H9 (cell line): ENCODE data around the gene MAP1LC3B. TPM values are rescaled to one million over a fixed set of nuclear protein-coding genes. Genes with fewer than 3 reads are reported as not detected.

ENCODE experiments used
- DNase-seq: peaks from one replicate; pipeline ENCODE4 v3.0.0-alpha.2; 2017
- H2AFZ ChIP-seq: one replicate; pipeline ENCODE4 v1.6.1; 2013; ENCODE audit warnings: mild to moderate bottlenecking, low read length, control low read depth, moderate library complexity
- H2AK5ac ChIP-seq: 2 replicates; pipeline ENCODE4 v1.6.1; 2013; ENCODE audit warnings: low read length, control low read depth, mixed read lengths; ENCODE audit not compliant: insufficient read length
- H2BK120ac ChIP-seq: one replicate; pipeline ENCODE4 v1.6.1; 2013; ENCODE audit warnings: low read depth, mild to moderate bottlenecking, low read length, control low read depth, inconsistent platforms; ENCODE audit not compliant: poor library complexity, severe bottlenecking
- H2BK12ac ChIP-seq: 2 replicates; pipeline ENCODE4 v1.6.1; 2013; ENCODE audit warnings: low read length, control low read depth, mixed read lengths, low read depth; ENCODE audit not compliant: insufficient read length
- H2BK15ac ChIP-seq: 2 replicates; pipeline ENCODE4 v1.6.1; 2013; ENCODE audit warnings: low read depth, low read length, control low read depth
- H2BK20ac ChIP-seq: one replicate; pipeline ENCODE4 v1.6.1; 2013; ENCODE audit warnings: low read depth, mild to moderate bottlenecking, low read length, control low read depth, inconsistent platforms; ENCODE audit not compliant: poor library complexity, severe bottlenecking
- H2BK5ac ChIP-seq: 2 replicates; pipeline ENCODE4 v1.6.1; 2013; ENCODE audit warnings: low read length, control low read depth, mixed read lengths; ENCODE audit not compliant: insufficient read length
- H3K14ac ChIP-seq: 2 replicates; pipeline ENCODE4 v1.6.1; 2013; ENCODE audit warnings: low read length, control low read depth; ENCODE audit not compliant: insufficient read depth
- H3K18ac ChIP-seq: 2 replicates; pipeline ENCODE4 v1.6.1; 2013; ENCODE audit warnings: low read depth, mild to moderate bottlenecking, mixed read lengths, low read length, control low read depth; ENCODE audit not compliant: insufficient read length
- H3K23ac ChIP-seq: 2 replicates; pipeline ENCODE4 v1.6.1; 2013; ENCODE audit warnings: low read length, control low read depth, mixed read lengths, low read depth; ENCODE audit not compliant: insufficient read length
- H3K23me2 ChIP-seq: 2 replicates; pipeline ENCODE4 v1.6.1; 2013; ENCODE audit warnings: low read depth, mild to moderate bottlenecking, mixed read lengths, low read length, control low read depth; ENCODE audit not compliant: insufficient read length, poor library complexity, severe bottlenecking
- H3K27ac ChIP-seq: 2 replicates; pipeline ENCODE4 v1.5.1; 2013; ENCODE audit warnings: low read length, control low read depth, mixed read lengths, low read depth; ENCODE audit not compliant: insufficient read length
- H3K27me3 ChIP-seq: 2 replicates; pipeline ENCODE4 v1.6.1; 2013; ENCODE audit warnings: low read length, control low read depth, inconsistent platforms; ENCODE audit not compliant: insufficient read depth
- H3K4ac ChIP-seq: 2 replicates; pipeline ENCODE4 v1.6.1; 2013; ENCODE audit warnings: low read depth, mild to moderate bottlenecking, control low read depth, inconsistent platforms, low read length, moderate library complexity
- H3K4me1 ChIP-seq: 2 replicates; pipeline ENCODE4 v1.6.1; 2013; ENCODE audit warnings: low read length, control low read depth, inconsistent platforms; ENCODE audit not compliant: insufficient read depth
- H3K4me2 ChIP-seq: 2 replicates; pipeline ENCODE4 v1.6.1; 2013; ENCODE audit warnings: low read length, control low read depth, mixed read lengths; ENCODE audit not compliant: insufficient read length, insufficient read depth
- H3K56ac ChIP-seq: 2 replicates; pipeline ENCODE4 v1.6.1; 2013; ENCODE audit warnings: low read depth, mild to moderate bottlenecking, mixed read lengths, low read length, control low read depth; ENCODE audit not compliant: insufficient read length
- H3K79me1 ChIP-seq: 2 replicates; pipeline ENCODE4 v1.6.1; 2013; ENCODE audit warnings: low read depth, mild to moderate bottlenecking, moderate library complexity, low read length, control low read depth, inconsistent platforms; ENCODE audit not compliant: insufficient read depth, poor library complexity, severe bottlenecking
- H3K79me2 ChIP-seq: 2 replicates; pipeline ENCODE4 v1.6.1; 2013; ENCODE audit warnings: low read length, control low read depth, inconsistent platforms; ENCODE audit not compliant: insufficient read depth
- H3K9ac ChIP-seq: 2 replicates; pipeline ENCODE4 v1.6.1; 2013; ENCODE audit warnings: low read length, control low read depth, mixed read lengths; ENCODE audit not compliant: insufficient read length; ENCODE audit errors: extremely low read depth
- H3K9me3 ChIP-seq: one replicate; pipeline ENCODE4 v1.6.1; 2013; ENCODE audit warnings: low read depth, low read length, inconsistent platforms; ENCODE audit not compliant: control insufficient read depth
- H3T11ph ChIP-seq: one replicate; pipeline ENCODE4 v1.6.1; 2013; ENCODE audit warnings: mild to moderate bottlenecking, low read length, control low read depth, inconsistent platforms
- H4K20me1 ChIP-seq: one replicate; pipeline ENCODE4 v1.6.1; 2013; ENCODE audit not compliant: control insufficient read depth, insufficient read length, insufficient read depth
- H4K5ac ChIP-seq: 2 replicates; pipeline ENCODE4 v1.6.1; 2013; ENCODE audit warnings: low read depth, mild to moderate bottlenecking, mixed read lengths, low read length, control low read depth; ENCODE audit not compliant: insufficient read length
- H4K8ac ChIP-seq: replicated peaks from 2 replicates; pipeline ENCODE4 v1.6.1; 2013; ENCODE audit warnings: low read length, control low read depth, mixed read lengths, low read depth; ENCODE audit not compliant: insufficient read length
- H4K91ac ChIP-seq: 2 replicates; pipeline ENCODE4 v1.6.1; 2013; ENCODE audit warnings: low read depth, mild to moderate bottlenecking, moderate library complexity, mixed read lengths, low read length, control low read depth; ENCODE audit not compliant: insufficient read length
- H3K27ac Mint-ChIP-seq, 3 experiments: 2 replicates in 2 of 3; 3 replicates in 1 of 3; pipeline ENCODE4 v1.8.0; 2020 to 2021; ENCODE audit warnings: mixed read lengths in 3 of 3, mild to moderate bottlenecking in 1 of 3, moderate library complexity in 1 of 3
- H3K27me3 Mint-ChIP-seq: 2 replicates; pipeline ENCODE4 v1.8.0; 2021; ENCODE audit warnings: low read depth, mild to moderate bottlenecking, moderate library complexity, mixed read lengths
- H3K36me3 Mint-ChIP-seq, 3 experiments: 2 replicates in 2 of 3; 3 replicates in 1 of 3; pipeline ENCODE4 v1.8.0; 2020 to 2021; ENCODE audit warnings: low read depth in 3 of 3, mixed read lengths in 3 of 3; ENCODE audit not compliant: insufficient read depth in 1 of 3
- H3K4me1 Mint-ChIP-seq, 2 experiments: 2 replicates each; pipeline ENCODE4 v1.8.0; 2020; ENCODE audit warnings: mixed read lengths in 2 of 2
- H3K4me3 Mint-ChIP-seq, 2 experiments: 2 replicates in 1 of 2; 3 replicates in 1 of 2; pipeline ENCODE4 v1.8.0; 2020 to 2021; ENCODE audit warnings: mild to moderate bottlenecking in 2 of 2, mixed read lengths in 2 of 2, moderate library complexity in 1 of 2
- H3K9me3 Mint-ChIP-seq, 2 experiments: 2 replicates in 1 of 2; 3 replicates in 1 of 2; pipeline ENCODE4 v1.8.0; 2020; ENCODE audit warnings: mild to moderate bottlenecking in 2 of 2, mixed read lengths in 2 of 2, moderate library complexity in 1 of 2
- CTCF ChIP-seq: fragments of 200-600 bp; sonication (generic); conservative IDR thresholded peaks from 3 replicates; pipeline ENCODE4 v1.8.0; 2021; ENCODE audit warnings: antibody characterized with exemption, mild to moderate bottlenecking
- WGBS: extraction: QIAGEN DNeasy Blood & Tissue Kit; methylation state at CpG from one replicate; pipeline ENCODE4 v1.1.7; 2013; ENCODE audit warnings: missing lambda C conversion rate, low lambda C conversion rate, mixed read lengths; ENCODE audit not compliant: insufficient read length; ENCODE audit errors: extremely low coverage; 5-methylcytosine and 5-hydroxymethylcytosine counted together
- total RNA-seq: library from RNA; stranded (reverse); gene quantifications from 2 replicates; pipeline ENCODE4 v1.2.1, GENCODE V29; 2021

The MAP1LC3B gene
- total RNA-seq, 1 experiment from 2014 or later, result 47.1 TPM

DNA sequence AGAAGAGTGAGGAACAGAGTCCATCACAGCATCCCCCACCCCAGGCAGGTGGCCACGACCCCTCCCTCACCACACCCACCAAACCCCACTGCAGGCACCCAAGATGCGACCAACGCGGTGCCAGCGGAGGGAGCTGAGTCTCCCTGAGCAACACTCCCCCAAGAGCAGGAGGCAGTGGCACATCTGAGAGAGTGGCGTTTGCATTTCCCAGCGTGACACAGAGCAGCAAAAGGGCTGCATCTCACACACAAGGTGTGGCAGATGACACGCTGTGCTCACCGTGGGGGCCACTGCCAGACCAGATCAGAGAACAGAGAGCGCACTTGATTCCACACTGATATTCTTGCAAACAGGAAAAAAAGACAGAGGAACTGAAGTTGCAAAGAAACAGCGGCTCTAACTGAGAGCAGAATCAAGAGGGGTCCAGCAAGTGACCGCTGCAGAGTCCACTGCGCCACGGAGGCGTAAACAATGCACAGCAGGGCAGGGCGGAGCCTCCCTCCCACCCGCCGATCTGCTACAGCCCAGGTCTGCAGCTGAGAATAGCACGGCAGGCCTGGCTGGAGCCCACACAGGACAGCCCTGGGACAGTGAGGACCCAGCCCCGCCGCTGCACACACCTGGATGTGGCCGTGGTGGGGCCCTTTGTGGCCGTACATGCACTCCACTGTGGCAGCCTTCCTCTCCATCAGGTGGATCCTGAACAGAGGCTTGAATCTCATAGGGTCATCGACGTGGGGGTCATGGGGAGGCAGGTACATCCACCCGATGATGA lies 49.0 kb upstream of the MAP1LC3B start:
- no peak for TF ChIP-seq CTCF
- Histone ChIP-seq H2BK15ac (no peak overlapping the region), H3K27me3 (no peaks in the 10 kb centered on the region), H4K8ac (no peak overlapping the region), H4K5ac (no peak overlapping the region), H3K18ac (no peak overlapping the region), H2BK120ac (no peak overlapping the region), H2AK5ac (no peak overlapping the region), H3K79me1 (peaks cover 3% of the 10 kb centered on the region), H3T11ph (no peak overlapping the region), H3K23ac (no peak overlapping the region), H3K4me2 (no peak overlapping the region), H4K91ac (no peak overlapping the region), H3K79me2 (no peaks in the 10 kb centered on the region), H3K4ac (no peak overlapping the region), H3K9ac (no peak overlapping the region), H3K9me3 (no peaks in the 10 kb centered on the region), H4K20me1 (no peaks in the 10 kb centered on the region), H2BK5ac (no peak overlapping the region), H2AFZ (no peak overlapping the region), H3K56ac (no peak overlapping the region), H3K27ac (no peak overlapping the region), H3K14ac (no peak overlapping the region), H3K23me2 (no peaks in the 10 kb centered on the region), H2BK20ac (no peak overlapping the region), H3K4me1 (no peaks in the 10 kb centered on the region; the same call in 1 of the 2 replicates), H2BK12ac (no peak overlapping the region)
- H3K36me3 Mint-ChIP-seq, result peaks cover 13 to 28% (median 15%) of the 10 kb centered on the region in 3 experiments; a peak in 6 of 7 replicates
- no CpG with 5 or more reads among the region's 26 CpGs for WGBS
- no peaks in the 10 kb centered on the region for H3K27me3 Mint-ChIP-seq
- peak overlapping the region in 2 of 3 experiments; percentile 52 to 91; a peak in 3 of 7 replicates for H3K27ac Mint-ChIP-seq
- H3K9me3 Mint-ChIP-seq, result no peaks in the 10 kb centered on the region
- peaks cover 9 to 29% of the 10 kb centered on the region in 2 experiments for H3K4me1 Mint-ChIP-seq
- DNase-seq, result no peak
- no peak overlapping the region for H3K4me3 Mint-ChIP-seq
